Measurements from ENCODE around the gene ZCCHC8. TPM values are rescaled to one million over a fixed set of nuclear protein-coding genes. Genes with fewer than 3 reads are reported as not detected.
"Not testable (repeated sequence)": the region's sequence is repeated elsewhere in the genome, so short reads cannot be mapped to it uniquely, and the experiment has no call there.

ZCCHC8 gene
- total and polyA plus RNA-seq, 5 donors from 2014 or later: 11.8 to 66.1 (median 15.9) TPM

GRCh38 chr12:122435186-122435585 is 65.5 kb downstream of the ZCCHC8 start:
- no peak overlapping the region for H3K27ac Mint-ChIP-seq
- no peaks in the 10 kb centered on the region for H3K9me3 ChIP-seq (ENCODE audit: control insufficient read depth in 2 of 2, low read length in 2 of 2)
- no peaks in the 10 kb centered on the region for H3K36me3 Mint-ChIP-seq
- no peaks in the 10 kb centered on the region for H3K4me1 ChIP-seq (ENCODE audit: control insufficient read depth, insufficient read depth, low read length, poor library complexity, severe bottlenecking)
- ATAC-seq (ENCODE audit: low read depth in 2 of 2) (no peak), DNase-seq (no peak)
- no peak overlapping the region for H3K4me3 ChIP-seq (ENCODE audit: low read depth, low read length)
- H3K4me3 Mint-ChIP-seq: no peak overlapping the region
- H3K36me3 ChIP-seq (ENCODE audit: control insufficient read depth, insufficient read depth, low read length): no peaks in the 10 kb centered on the region
- H3K27ac ChIP-seq (ENCODE audit: insufficient read depth, low read length, poor library complexity, severe bottlenecking): no peak overlapping the region
- peaks cover 11% of the 10 kb centered on the region for H3K27me3 Mint-ChIP-seq
- H3K9me3 Mint-ChIP-seq: no peaks in the 10 kb centered on the region
- H3K27me3 ChIP-seq (ENCODE audit: control insufficient read depth, insufficient read depth, low read length): no peaks in the 10 kb centered on the region
- no peaks in the 10 kb centered on the region for H3K4me1 Mint-ChIP-seq

DNA sequence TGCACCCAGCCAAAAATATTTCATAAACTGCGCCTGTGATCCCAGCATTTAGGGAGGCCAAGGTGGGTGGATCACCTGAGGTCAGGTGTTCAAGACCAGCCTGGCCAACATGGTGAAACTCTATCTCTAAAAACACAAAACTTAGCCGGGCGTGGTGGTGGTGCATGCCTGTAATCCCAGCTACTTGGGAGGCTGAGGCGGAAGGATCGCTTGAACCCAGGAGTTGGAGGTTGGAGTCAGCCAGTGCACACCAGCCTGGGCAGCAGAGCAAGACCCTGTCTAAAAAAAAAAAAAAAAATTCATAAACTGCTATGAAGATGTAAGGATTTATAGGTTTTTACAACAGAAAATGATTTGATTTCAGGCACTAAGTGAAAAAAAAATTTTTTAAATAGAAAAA is 71.7 kb downstream of the ZCCHC8 start:
- H3K36me3 Mint-ChIP-seq; H3K27ac Mint-ChIP-seq; H3K4me1 ChIP-seq (ENCODE audit: control insufficient read depth, insufficient read depth, low read length, poor library complexity, severe bottlenecking); H3K27ac ChIP-seq (ENCODE audit: insufficient read depth, low read length, poor library complexity, severe bottlenecking); DNase-seq; H3K4me1 Mint-ChIP-seq; H3K9me3 Mint-ChIP-seq; H3K9me3 ChIP-seq (ENCODE audit: control insufficient read depth in 2 of 2, low read length in 2 of 2); H3K4me3 ChIP-seq (ENCODE audit: low read depth, low read length); H3K27me3 ChIP-seq (ENCODE audit: control insufficient read depth, insufficient read depth, low read length); H3K27me3 Mint-ChIP-seq; H3K36me3 ChIP-seq (ENCODE audit: control insufficient read depth, insufficient read depth, low read length); ATAC-seq (ENCODE audit: low read depth in 2 of 2); H3K4me3 Mint-ChIP-seq: not testable (repeated sequence)

DNA sequence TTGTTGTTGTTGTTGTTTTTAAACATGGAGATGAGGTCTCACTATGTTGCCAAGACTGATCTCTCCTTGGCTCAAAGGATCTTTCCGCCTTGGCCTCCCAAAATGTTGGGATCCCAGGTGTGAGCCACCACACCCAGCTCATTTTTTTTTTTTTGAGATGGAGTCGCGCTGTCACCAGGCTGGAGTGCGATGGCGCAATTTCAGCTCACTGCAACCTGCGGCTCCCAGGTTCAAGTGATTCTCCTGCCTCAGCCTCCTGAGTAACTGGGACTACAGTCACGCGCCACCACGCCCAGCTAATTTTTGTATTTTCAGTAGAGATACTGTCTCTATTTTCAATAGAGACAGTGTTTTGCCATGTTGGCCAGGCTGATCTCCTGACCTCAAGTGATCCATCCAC is 73.3 kb downstream of the ZCCHC8 start:
- Histone ChIP-seq H3K4me3 (ENCODE audit: low read depth, low read length) (no peak overlapping the region), H3K27me3 (ENCODE audit: control insufficient read depth, insufficient read depth, low read length) (no peaks in the 10 kb centered on the region), H3K36me3 (ENCODE audit: control insufficient read depth, insufficient read depth, low read length) (no peaks in the 10 kb centered on the region), H3K27ac (ENCODE audit: insufficient read depth, low read length, poor library complexity, severe bottlenecking) (no peak overlapping the region), H3K4me1 (ENCODE audit: control insufficient read depth, insufficient read depth, low read length, poor library complexity, severe bottlenecking) (peaks cover 10% of the 10 kb centered on the region), H3K9me3 (ENCODE audit: control insufficient read depth in 2 of 2, low read length in 2 of 2) (no peaks in the 10 kb centered on the region)
- Mint-ChIP-seq H3K4me1 (peaks cover 0 to 12% (median 8%) of the 10 kb centered on the region in 4 donors), H3K4me3 (peak overlapping the region in 1 of 4 donors; percentile 77), H3K9me3 (no peaks in the 10 kb centered on the region), H3K36me3 (no peaks in the 10 kb centered on the region), H3K27me3 (peaks cover 13% of the 10 kb centered on the region), H3K27ac (no peak overlapping the region)
- DNase-seq (no peak), ATAC-seq (ENCODE audit: low read depth in 2 of 2) (no peak)

DNA sequence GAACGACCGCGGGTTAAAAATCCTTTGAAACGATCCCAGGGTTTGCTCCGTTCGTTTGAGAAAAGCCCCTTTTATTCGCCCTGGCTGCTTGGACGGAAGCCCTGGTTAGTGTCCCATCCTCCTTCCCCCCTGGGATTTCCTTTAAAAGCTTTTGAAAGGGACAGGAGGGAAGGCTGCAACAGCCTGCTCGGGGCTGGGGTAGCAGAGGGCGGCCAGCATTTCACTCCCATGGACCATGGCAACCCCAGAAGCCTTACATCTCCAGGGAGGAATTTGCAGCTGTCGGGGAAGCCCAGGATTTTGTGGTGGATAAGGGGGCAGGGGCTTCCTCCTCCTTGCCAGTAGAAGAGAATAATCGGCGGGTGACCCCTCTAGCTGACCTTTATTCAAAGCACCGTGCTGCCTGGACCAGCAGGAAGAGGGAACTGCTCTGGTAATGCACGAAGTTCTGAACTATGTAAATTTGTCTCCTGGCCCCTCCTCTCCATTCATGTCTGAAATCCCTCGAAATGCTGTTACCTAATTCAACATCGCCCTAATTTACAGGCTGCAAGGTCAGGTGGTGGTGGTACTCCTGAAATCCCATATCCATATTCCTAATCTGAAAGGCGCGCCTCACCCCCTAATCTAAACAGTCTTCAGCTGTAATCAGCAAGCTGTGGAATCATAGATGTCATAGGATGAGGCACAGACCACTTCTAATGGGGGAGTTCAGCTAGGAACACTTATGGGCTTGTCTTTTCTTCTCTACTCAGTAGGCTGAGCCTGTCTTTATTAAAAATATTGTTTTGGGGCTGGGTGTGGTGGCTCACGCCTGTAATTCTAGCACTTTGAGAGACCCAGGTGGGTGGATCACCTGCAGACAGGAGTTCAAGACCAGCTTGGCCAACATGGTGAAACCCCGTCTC is 77.2 kb downstream of the ZCCHC8 start:
- H3K36me3 Mint-ChIP-seq: no peaks in the 10 kb centered on the region
- H3K9me3 ChIP-seq (ENCODE audit: control insufficient read depth in 2 of 2, low read length in 2 of 2): no peaks in the 10 kb centered on the region
- H3K4me3 ChIP-seq (ENCODE audit: low read depth, low read length): peak overlapping the region; percentile 79
- H3K4me1 ChIP-seq (ENCODE audit: control insufficient read depth, insufficient read depth, low read length, poor library complexity, severe bottlenecking): peaks cover 30% of the 10 kb centered on the region
- H3K27ac ChIP-seq (ENCODE audit: insufficient read depth, low read length, poor library complexity, severe bottlenecking): no peak overlapping the region
- H3K27me3 ChIP-seq (ENCODE audit: control insufficient read depth, insufficient read depth, low read length): no peaks in the 10 kb centered on the region
- DNase-seq: peak in 1 of 3 donors; percentile 22
- peak overlapping the region; percentile 91 to 96 (median 92) for H3K4me3 Mint-ChIP-seq
- H3K9me3 Mint-ChIP-seq: no peaks in the 10 kb centered on the region
- H3K4me1 Mint-ChIP-seq: peaks cover 3 to 34% (median 24%) of the 10 kb centered on the region in 4 donors
- ATAC-seq (ENCODE audit: low read depth in 2 of 2): no peak
- no peaks in the 10 kb centered on the region for H3K36me3 ChIP-seq (ENCODE audit: control insufficient read depth, insufficient read depth, low read length)
- peaks cover 13% of the 10 kb centered on the region for H3K27me3 Mint-ChIP-seq
- peak overlapping the region in 2 of 3 donors; percentile 83 to 91 for H3K27ac Mint-ChIP-seq

DNA sequence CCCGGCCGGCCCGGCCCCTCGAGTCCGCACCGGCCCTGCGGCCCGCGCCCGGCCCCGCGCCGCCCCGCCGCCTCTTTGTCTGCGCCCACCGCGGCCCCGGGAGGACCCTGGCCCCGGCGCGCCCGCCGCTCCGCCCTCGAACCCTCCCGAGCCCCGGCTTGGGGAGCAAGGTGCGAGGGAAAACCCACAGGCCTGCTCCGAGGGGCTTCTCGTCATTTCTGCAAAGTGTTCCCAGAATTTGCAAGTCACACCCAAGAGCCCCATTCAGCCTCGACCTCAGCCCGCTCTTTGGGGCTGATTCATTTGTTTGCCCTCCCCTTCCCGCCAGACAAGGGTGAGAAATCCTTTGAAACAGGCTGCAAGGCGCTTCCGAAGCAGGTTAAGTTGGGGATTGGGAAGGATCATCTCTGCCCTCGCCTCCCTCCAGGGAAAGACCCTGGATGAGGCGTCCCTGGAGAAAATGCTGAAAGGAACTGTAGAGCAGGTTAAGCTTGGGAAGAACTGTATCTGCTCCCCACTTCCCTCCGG is 77.9 kb downstream of the ZCCHC8 start:
- H3K27ac Mint-ChIP-seq: peak overlapping the region; percentile 38 to 91 (median 83)
- no peaks in the 10 kb centered on the region for H3K9me3 ChIP-seq (ENCODE audit: control insufficient read depth in 2 of 2, low read length in 2 of 2)
- peak overlapping the region; percentile 91 to 96 (median 92) for H3K4me3 Mint-ChIP-seq
- no peaks in the 10 kb centered on the region for H3K27me3 ChIP-seq (ENCODE audit: control insufficient read depth, insufficient read depth, low read length)
- H3K27me3 Mint-ChIP-seq: peaks cover 13% of the 10 kb centered on the region
- peaks cover 0 to 1% (median 0%) of the 10 kb centered on the region in 7 donors for H3K9me3 Mint-ChIP-seq
- H3K36me3 Mint-ChIP-seq: no peaks in the 10 kb centered on the region
- DNase-seq: peak in 1 of 3 donors; percentile 48
- no peak for ATAC-seq (ENCODE audit: low read depth in 2 of 2)
- no peaks in the 10 kb centered on the region for H3K36me3 ChIP-seq (ENCODE audit: control insufficient read depth, insufficient read depth, low read length)
- H3K4me1 ChIP-seq (ENCODE audit: control insufficient read depth, insufficient read depth, low read length, poor library complexity, severe bottlenecking): peaks cover 30% of the 10 kb centered on the region
- peaks cover 7 to 41% (median 30%) of the 10 kb centered on the region in 4 donors for H3K4me1 Mint-ChIP-seq
- H3K4me3 ChIP-seq (ENCODE audit: low read depth, low read length): peak overlapping the region; percentile 79
- H3K27ac ChIP-seq (ENCODE audit: insufficient read depth, low read length, poor library complexity, severe bottlenecking): no peak overlapping the region

DNA sequence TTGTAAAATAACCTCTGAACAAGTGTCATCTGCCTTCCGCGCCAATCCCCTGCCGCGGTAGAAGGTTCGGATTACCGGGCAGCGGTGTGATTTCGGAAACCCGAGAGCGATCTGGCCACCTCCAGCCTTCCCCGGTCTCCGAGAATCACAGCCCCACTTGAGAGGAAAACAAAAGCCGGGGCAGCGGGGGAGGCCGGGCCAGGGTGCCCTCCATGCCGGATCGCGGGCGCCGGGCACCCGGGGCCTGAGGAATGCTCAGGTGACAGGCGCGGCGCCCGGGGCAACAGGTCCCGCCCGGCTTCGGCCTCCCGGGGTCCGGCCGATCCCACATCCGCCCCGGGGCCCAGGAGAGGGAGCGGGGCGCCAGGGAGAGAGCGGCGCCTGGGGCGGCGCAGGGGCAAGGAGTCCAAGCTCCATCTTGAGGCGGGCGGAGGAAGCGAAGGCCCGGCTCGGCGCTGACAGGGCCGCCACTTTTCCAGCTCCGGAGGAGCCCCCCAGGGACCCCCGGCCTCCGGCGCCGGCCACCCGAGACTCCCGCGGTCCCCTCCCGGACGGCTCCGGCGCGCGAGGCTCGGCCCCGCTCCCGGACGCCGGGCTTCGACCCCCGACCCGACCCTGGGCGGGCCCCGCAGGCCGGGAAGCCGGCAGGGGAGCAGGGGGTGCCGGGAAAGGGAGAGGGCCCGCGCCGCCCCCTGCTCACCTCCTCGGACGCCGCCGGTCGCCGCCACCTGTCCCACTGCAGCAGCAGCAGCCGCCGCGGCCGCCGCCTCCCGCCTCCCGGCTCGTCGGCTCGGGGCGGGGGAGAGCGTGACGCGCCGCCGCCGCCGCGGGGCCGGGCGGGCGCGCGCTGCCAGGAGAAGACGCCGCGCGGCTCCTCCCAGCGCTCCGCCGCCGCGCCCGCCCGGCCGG is 78.7 kb downstream of the ZCCHC8 start, which contains the start of gene CLIP1:
Gene CLIP1, minus strand, starts transcription at position 849 of the 909 bp plus-strand sequence. CDS start 42,217 bp downstream, outside the sequence.
- H3K36me3 Mint-ChIP-seq: no peaks in the 10 kb centered on the region
- H3K27me3 Mint-ChIP-seq: peaks cover 10% of the 10 kb centered on the region
- peak within 1 kb of the TSS; percentile 93 to 96 (median 93) for H3K4me3 Mint-ChIP-seq
- peaks cover 0 to 1% (median 0%) of the 10 kb centered on the region in 7 donors for H3K9me3 Mint-ChIP-seq
- DNase-seq (peak; percentile 55 to 60 (median 60)), ATAC-seq (ENCODE audit: low read depth in 2 of 2) (peak; percentile 75 to 76)
- Histone ChIP-seq H3K9me3 (ENCODE audit: control insufficient read depth in 2 of 2, low read length in 2 of 2) (no peaks in the 10 kb centered on the region), H3K27ac (ENCODE audit: insufficient read depth, low read length, poor library complexity, severe bottlenecking) (peak within 1 kb of the TSS; percentile 74), H3K4me3 (ENCODE audit: low read depth, low read length) (peak within 1 kb of the TSS; percentile 87), H3K27me3 (ENCODE audit: control insufficient read depth, insufficient read depth, low read length) (no peaks in the 10 kb centered on the region), H3K36me3 (ENCODE audit: control insufficient read depth, insufficient read depth, low read length) (no peaks in the 10 kb centered on the region), H3K4me1 (ENCODE audit: control insufficient read depth, insufficient read depth, low read length, poor library complexity, severe bottlenecking) (peaks cover 30% of the 10 kb centered on the region)
- peak within 1 kb of the TSS; percentile 78 to 94 (median 91) for H3K27ac Mint-ChIP-seq
- H3K4me1 Mint-ChIP-seq: peaks cover 8 to 44% (median 32%) of the 10 kb centered on the region in 4 donors
